SK-N-SH (cell line): ENCODE results near the gene BRWD1. TPM values are rescaled to one million over a fixed set of nuclear protein-coding genes. Genes with fewer than 3 reads are reported as not detected.

Source experiments
- CTCF ChIA-PET: fragments of 300-600, 350-600 bp; formaldehyde crosslinking; extraction: SDS; loops from one replicate; lab custom pipeline; 2021; lab: Yijun Ruan, JAX
- POLR2A ChIA-PET: fragments of 350-600 bp; sonication (Branson Sonifier 250); formaldehyde crosslinking; extraction: SDS; loops from one replicate; lab custom pipeline; 2020; ENCODE audit warnings: antibody characterized with exemption, inconsistent platforms; lab: Yijun Ruan, JAX
- DNase-seq: peaks from one replicate; pipeline ENCODE4 v3.0.0; 2012
- H2AFZ ChIP-seq: fragments of 200-600 bp; sonication (generic); 2 replicates; pipeline ENCODE4 v1.8.1; 2016; ENCODE audit warnings: antibody characterized with exemption, mild to moderate bottlenecking, low read depth
- H3F3A ChIP-seq: fragments of 200-600 bp; sonication (generic); replicated peaks from 2 replicates; pipeline ENCODE3; 2016; ENCODE audit warnings: antibody characterized with exemption, mild to moderate bottlenecking; ENCODE audit not compliant: insufficient read depth
- H3K27ac ChIP-seq, 2 experiments: fragments of 200-500 bp in 1 of 2; fragments of 200-600 bp in 1 of 2; sonication (Bioruptor generic) in 1 of 2; sonication (generic), shearing (Covaris generic) in 1 of 2; 2 replicates each; pipeline versions ENCODE4 v1.5.1 to v1.6.1; 2014 to 2016; ENCODE audit warnings: low read depth in 2 of 2, inconsistent platforms in 1 of 2, low read length in 1 of 2, mild to moderate bottlenecking in 1 of 2, mixed read lengths in 1 of 2
- H3K27me3 ChIP-seq: fragments of 200-600 bp; sonication (generic), shearing (Covaris generic); 2 replicates; pipeline ENCODE4 v1.6.1; 2016; ENCODE audit warnings: mixed run types; ENCODE audit not compliant: insufficient read depth
- H3K36me3 ChIP-seq, 2 experiments: fragments of 200-500 bp in 1 of 2; fragments of 200-600 bp in 1 of 2; sonication (Bioruptor generic) in 1 of 2; sonication (generic) in 1 of 2; replicated peaks in 1 of 2; 2 replicates each; pipeline versions ENCODE3 to v1.5.1; 2014 to 2016; ENCODE audit warnings: low read length in 1 of 2, mild to moderate bottlenecking in 1 of 2; ENCODE audit not compliant: insufficient read depth in 2 of 2, control insufficient read depth in 1 of 2
- H3K4me1 ChIP-seq, 2 experiments: fragments of 200-500 bp in 1 of 2; fragments of 200-600 bp in 1 of 2; sonication (Bioruptor generic) in 1 of 2; sonication (generic), shearing (Covaris generic) in 1 of 2; 2 replicates each; pipeline versions ENCODE4 v1.5.1 to v1.6.1; 2014 to 2016; ENCODE audit warnings: low read depth in 1 of 2, low read length in 1 of 2, mixed run types in 1 of 2; ENCODE audit not compliant: insufficient read depth in 2 of 2, control insufficient read depth in 1 of 2
- H3K4me2 ChIP-seq: fragments of 200-600 bp; sonication (generic), shearing (Covaris generic); 2 replicates; pipeline ENCODE4 v1.6.1; 2017; ENCODE audit warnings: mixed run types
- H3K4me3 ChIP-seq, 2 experiments: fragments of 200-500 bp in 1 of 2; fragments of 200-600 bp in 1 of 2; sonication (Bioruptor generic) in 1 of 2; sonication (generic), shearing (Covaris generic) in 1 of 2; 2 replicates each; pipeline versions ENCODE4 v1.5.1 to v1.8.1; 2014 to 2016; ENCODE audit warnings: low read depth in 2 of 2, inconsistent platforms in 1 of 2, low read length in 1 of 2, mild to moderate bottlenecking in 1 of 2, mixed read lengths in 1 of 2, moderate library complexity in 1 of 2
- H3K79me2 ChIP-seq: fragments of 200-600 bp; sonication (generic); 2 replicates; pipeline ENCODE4 v1.8.1; 2017; ENCODE audit warnings: mild to moderate bottlenecking; ENCODE audit not compliant: insufficient read depth
- H3K9ac ChIP-seq: fragments of 200-600 bp; sonication (generic); 2 replicates; pipeline ENCODE4 v1.6.1; 2017; ENCODE audit warnings: mixed run types
- H3K9me2 ChIP-seq: fragments of 200-600 bp; sonication (generic); 2 replicates; pipeline ENCODE4 v1.6.1; 2017; ENCODE audit warnings: mixed run types
- H3K9me3 ChIP-seq: fragments of 200-600 bp; sonication (generic); 2 replicates; pipeline ENCODE4 v1.6.1; 2017; ENCODE audit warnings: mixed run types, mild to moderate bottlenecking, moderate library complexity
- H4K20me1 ChIP-seq: fragments of 200-600 bp; sonication (generic); 2 replicates; pipeline ENCODE4 v1.6.1; 2017; ENCODE audit warnings: mild to moderate bottlenecking, mixed run types; ENCODE audit not compliant: insufficient read depth
- CHD2 ChIP-seq: fragments of 150-350 bp; IDR thresholded peaks from 2 replicates; pipeline ENCODE4 v1.6.1; 2018; ENCODE audit warnings: low read length; ENCODE audit not compliant: partially characterized antibody
- CTCF ChIP-seq: fragments of 200-600 bp; sonication (generic); IDR thresholded peaks from 2 replicates; pipeline ENCODE4 v1.6.1; 2017; ENCODE audit warnings: antibody characterized with exemption, mild to moderate bottlenecking, moderate library complexity
- FOXJ3 ChIP-seq: sonication (generic); formaldehyde crosslinking; IDR thresholded peaks from 2 replicates; pipeline ENCODE4 v1.5.1; 2020; ENCODE audit warnings: mild to moderate bottlenecking, missing genetic modification reagents
- FOXM1 ChIP-seq: IDR thresholded peaks from 2 replicates; pipeline ENCODE4 v1.4.0; 2012; ENCODE audit warnings: low read depth, mild to moderate bottlenecking
- GATA2 ChIP-seq: sonication (generic); formaldehyde crosslinking; IDR thresholded peaks from 2 replicates; pipeline ENCODE4 v1.5.0; 2020; ENCODE audit warnings: mild to moderate bottlenecking, missing genetic modification reagents
- IRF3 ChIP-seq: fragments of 150-350 bp; IDR thresholded peaks from 2 replicates; pipeline ENCODE4 v1.6.1; 2016; ENCODE audit warnings: mild to moderate bottlenecking, low read depth, low read length
- JUND ChIP-seq: IDR thresholded peaks from 2 replicates; pipeline ENCODE4 v1.4.0; 2012
- MAX ChIP-seq: IDR thresholded peaks from 2 replicates; pipeline ENCODE4 v1.4.0; 2012; ENCODE audit warnings: low read depth
- MEF2A ChIP-seq: IDR thresholded peaks from 2 replicates; pipeline ENCODE4 v1.4.0; 2012; ENCODE audit warnings: low read depth, borderline replicate concordance
- PBX3 ChIP-seq: IDR thresholded peaks from 2 replicates; pipeline ENCODE4; 2012
- RAD21 ChIP-seq: IDR thresholded peaks from 2 replicates; pipeline ENCODE4 v1.6.1; 2012; ENCODE audit warnings: mild to moderate bottlenecking, low read length
- RCOR1 ChIP-seq: fragments of 150-350 bp; IDR thresholded peaks from 2 replicates; pipeline ENCODE4 v1.6.1; 2017; ENCODE audit warnings: antibody characterized with exemption, low read length
- RXRA ChIP-seq: IDR thresholded peaks from 2 replicates; pipeline ENCODE4 v1.4.0; 2012; ENCODE audit warnings: low read depth, mild to moderate bottlenecking, borderline replicate concordance
- SIN3A ChIP-seq: IDR thresholded peaks from 2 replicates; pipeline ENCODE4 v1.6.1; 2012; ENCODE audit warnings: low read depth, mild to moderate bottlenecking, low read length, moderate library complexity, borderline replicate concordance
- SMC3 ChIP-seq: IDR thresholded peaks from 2 replicates; pipeline ENCODE4 v1.6.1; 2012; ENCODE audit warnings: low read depth, low read length, improper control_type of control experiment
- TAF1 ChIP-seq: IDR thresholded peaks from 2 replicates; pipeline ENCODE4 v1.6.1; 2012; ENCODE audit warnings: low read depth, mild to moderate bottlenecking, low read length, moderate library complexity, borderline replicate concordance
- TCF12 ChIP-seq: IDR thresholded peaks from 2 replicates; pipeline ENCODE4 v1.4.0; 2012
- TEAD4 ChIP-seq: IDR thresholded peaks from 2 replicates; pipeline ENCODE4 v1.4.0; 2012; ENCODE audit warnings: mild to moderate bottlenecking, borderline replicate concordance; ENCODE audit not compliant: insufficient read depth
- YY1 ChIP-seq: IDR thresholded peaks from 2 replicates; pipeline ENCODE4 v1.4.0; 2012; ENCODE audit warnings: low read depth, mild to moderate bottlenecking
- WGBS: methylation state at CpG from one replicate; pipeline ENCODE4 v1.1.6; 2017; ENCODE audit warnings: low lambda C conversion rate; 5-methylcytosine and 5-hydroxymethylcytosine counted together
- polyA plus RNA-seq, 3 experiments: library from polyadenylated mRNA; depleted of rRNA; stranded (reverse); fragments of >200 nt; gene quantifications; 2 replicates each; pipeline ENCODE4 v1.2.3, GENCODE V29; 2012

The BRWD1 gene
- polyA plus RNA-seq, 1 of the 3 experiments (the other 2 are of a cell fraction): 7.9 TPM

GRCh38 chr21:39155578-39155977, 157.9 kb downstream of the BRWD1 start:
- 76% methylated on average over 2 of the region's 2 CpGs for WGBS
- TF ChIP-seq PBX3 (no peak), RAD21 (no peak), FOXJ3 (CRISPR knock-in tag) (no peak), CTCF (no peak), JUND (no peak), MEF2A (no peak), MAX (no peak), YY1 (no peak), GATA2 (CRISPR knock-in tag) (no peak), IRF3 (no peak), TAF1 (no peak), RXRA (no peak), TEAD4 (no peak), FOXM1 (no peak)
- CTCF ChIA-PET: interaction anchor here (1.6 kb wide), 1 partner anchor 18 kb away, joined by 4 read pairs; no protein-coding TSS in a partner anchor

GRCh38 chr21:39153842-39154241, 159.6 kb downstream of the BRWD1 start:
- Histone ChIP-seq H3K36me3 (no peaks in the 10 kb centered on the region), H3K27ac (no peak overlapping the region), H3K9me2 (no peaks in the 10 kb centered on the region), H3F3A (no peaks in the 10 kb centered on the region), H2AFZ (no peak overlapping the region), H3K27me3 (no peaks in the 10 kb centered on the region), H3K9me3 (no peaks in the 10 kb centered on the region), H3K79me2 (no peaks in the 10 kb centered on the region), H3K4me3 (no peak overlapping the region), H3K9ac (no peak overlapping the region), H4K20me1 (no peaks in the 10 kb centered on the region), H3K4me2 (no peak overlapping the region), H3K4me1 (no peaks in the 10 kb centered on the region)
- ChIA-PET CTCF (interaction anchor here (1.3 to 1.6 kb wide), 3 partner anchors 13 to 23 kb away, joined by 4 read pairs; no protein-coding TSS in a partner anchor), POLR2A (no interaction called here)
- DNase-seq: no peak
- TF ChIP-seq SIN3A: no peak
- TF ChIP-seq MAX: no peak
- no peak for TF ChIP-seq SMC3
- no peak for TF ChIP-seq RCOR1
- TF ChIP-seq TAF1: no peak
- TF ChIP-seq PBX3: no peak
- no peak for TF ChIP-seq CHD2
- TF ChIP-seq TCF12: no peak
- TF ChIP-seq FOXJ3 (CRISPR knock-in tag): no peak
- 56% methylated on average over 2 of the region's 2 CpGs for WGBS

More at GRCh38 chr21:39155578-39155977, 157.9 kb downstream of the BRWD1 start:
- no peak for DNase-seq
- POLR2A ChIA-PET: no interaction called here
- no peaks in the 10 kb centered on the region for H3K9me3 ChIP-seq
- H3K9me2 ChIP-seq: no peaks in the 10 kb centered on the region
- H3K4me2 ChIP-seq: no peak overlapping the region
- H3K36me3 ChIP-seq: no peaks in the 10 kb centered on the region
- H3K79me2 ChIP-seq: no peaks in the 10 kb centered on the region
- H4K20me1 ChIP-seq: no peaks in the 10 kb centered on the region
- H3K9ac ChIP-seq: no peak overlapping the region
- H3F3A ChIP-seq: no peaks in the 10 kb centered on the region
- no peaks in the 10 kb centered on the region for H3K27me3 ChIP-seq
- H3K4me3 ChIP-seq: no peak overlapping the region
- H3K27ac ChIP-seq: no peak overlapping the region
- H2AFZ ChIP-seq: no peak overlapping the region
- H3K4me1 ChIP-seq: no peaks in the 10 kb centered on the region
